Liver (tissue), 9 donors: ENCODE results near the gene SLC6A11. TPM values are rescaled to one million over a fixed set of nuclear protein-coding genes. Genes with fewer than 3 reads are reported as not detected.

Experiments
- DNase-seq: peaks from one replicate; pipeline ENCODE4 v3.0.0-alpha.2; 2017; ENCODE audit warnings: low spot score
- H3K27ac ChIP-seq, 2 donors: one replicate each; pipeline ENCODE4 v1.7.0; 2013; ENCODE audit warnings: inconsistent platforms in 2 of 2, low read length in 2 of 2, control low read depth in 1 of 2, low read depth in 1 of 2, mild to moderate bottlenecking in 1 of 2
- H3K27me3 ChIP-seq, 4 donors: one replicate each; pipeline versions ENCODE4 v1.6.1 to v1.7.0; 2013; ENCODE audit warnings: low read length in 3 of 4, inconsistent platforms in 1 of 4, mild to moderate bottlenecking in 1 of 4, moderate library complexity in 1 of 4; ENCODE audit not compliant: control insufficient read depth in 4 of 4, insufficient read depth in 4 of 4
- H3K36me3 ChIP-seq, 4 donors: one replicate each; pipeline versions ENCODE4 v1.6.1 to v1.7.0; 2013; ENCODE audit warnings: low read length in 3 of 4, mild to moderate bottlenecking in 3 of 4, low read depth in 1 of 4, moderate library complexity in 1 of 4; ENCODE audit not compliant: control insufficient read depth in 4 of 4, insufficient read depth in 3 of 4
- H3K4me1 ChIP-seq, 4 donors: one replicate each; pipeline versions ENCODE4 v1.6.1 to v1.7.0; 2013; ENCODE audit warnings: low read length in 3 of 4, mild to moderate bottlenecking in 3 of 4, moderate library complexity in 1 of 4; ENCODE audit not compliant: control insufficient read depth in 4 of 4, insufficient read depth in 4 of 4
- H3K4me3 ChIP-seq, 3 donors: one replicate each; pipeline versions ENCODE4 v1.6.1 to v1.7.0; 2013; ENCODE audit warnings: low read length in 3 of 3, control low read depth in 1 of 3, low read depth in 1 of 3, mild to moderate bottlenecking in 1 of 3
- H3K9ac ChIP-seq, 2 donors: one replicate each; pipeline ENCODE4 v1.7.0; 2013; ENCODE audit warnings: low read length in 2 of 2, mild to moderate bottlenecking in 2 of 2, moderate library complexity in 2 of 2, control low read depth in 1 of 2, low read depth in 1 of 2
- H3K9me3 ChIP-seq, 4 donors: one replicate each; pipeline versions ENCODE4 v1.6.1 to v1.7.0; 2013; ENCODE audit warnings: low read length in 3 of 4; ENCODE audit not compliant: control insufficient read depth in 4 of 4
- FOXA1 ChIP-seq: IDR thresholded peaks from 2 replicates; pipeline ENCODE4 v1.6.1; 2016; ENCODE audit warnings: antibody characterized with exemption
- FOXA2 ChIP-seq: IDR thresholded peaks from 2 replicates; pipeline ENCODE4 v1.6.1; 2016; ENCODE audit warnings: antibody characterized with exemption
- GABPA ChIP-seq, 2 donors: IDR thresholded peaks in 1 of 2; conservative IDR thresholded peaks in 1 of 2; 2 replicates each; pipeline ENCODE4 v1.6.1; 2016; ENCODE audit warnings: antibody characterized with exemption in 2 of 2, mild to moderate bottlenecking in 1 of 2, moderate library complexity in 1 of 2
- HNF4G ChIP-seq: IDR thresholded peaks from 2 replicates; pipeline ENCODE4 v1.6.1; 2016; ENCODE audit warnings: antibody characterized with exemption
- JUND ChIP-seq, 2 donors: IDR thresholded peaks; 2 replicates each; pipeline ENCODE4 v1.6.1; 2016; ENCODE audit warnings: antibody characterized with exemption in 2 of 2
- MAX ChIP-seq: IDR thresholded peaks from 2 replicates; pipeline ENCODE4 v1.6.1; 2016; ENCODE audit warnings: antibody characterized with exemption
- NR2F2 ChIP-seq: IDR thresholded peaks from 2 replicates; pipeline ENCODE4 v1.6.1; 2016; ENCODE audit warnings: antibody characterized with exemption
- RAD21 ChIP-seq, 2 donors: IDR thresholded peaks; 2 replicates each; pipeline ENCODE4 v1.6.1; 2016; ENCODE audit warnings: antibody characterized with exemption in 2 of 2, mild to moderate bottlenecking in 2 of 2
- REST ChIP-seq: IDR thresholded peaks from 2 replicates; pipeline ENCODE4 v1.6.1; 2016; ENCODE audit warnings: antibody characterized with exemption, mild to moderate bottlenecking
- SP1 ChIP-seq: IDR thresholded peaks from 2 replicates; pipeline ENCODE4 v1.6.1; 2018; ENCODE audit warnings: antibody characterized with exemption, mild to moderate bottlenecking
- TAF1 ChIP-seq: conservative IDR thresholded peaks from 2 replicates; pipeline ENCODE4 v1.6.1; 2016; ENCODE audit warnings: antibody characterized with exemption, mild to moderate bottlenecking
- YY1 ChIP-seq: IDR thresholded peaks from 2 replicates; pipeline ENCODE4 v1.6.1; 2016; ENCODE audit warnings: antibody characterized with exemption, mild to moderate bottlenecking
- WGBS: extraction: QIAGEN DNeasy Blood & Tissue Kit; methylation state at CpG from one replicate; pipeline ENCODE4 v1.1.7; 2013; 5-methylcytosine and 5-hydroxymethylcytosine counted together
- polyA plus RNA-seq, 2 donors: library from polyadenylated mRNA; stranded (reverse) in 1 of 2; unstranded in 1 of 2; fragments of 200-250 nt in 1 of 2; fragments of >200 nt in 1 of 2; fragmentation: Nextera tagmentation in 1 of 2; extraction: Ambion mirVana in 1 of 2; gene quantifications; one replicate each; pipeline versions ENCODE4 v1.2.1 to v1.2.3, GENCODE V29; 2013 to 2015
- total RNA-seq, 2 donors: library from RNA; depleted of rRNA; stranded (reverse); fragments of >200 nt; gene quantifications; one replicate each; pipeline ENCODE4 v1.2.3, GENCODE V29; 2014
- TF ChIP-seq, protein P1 (sequence below): IDR thresholded peaks from 2 replicates; pipeline ENCODE4 v1.6.1; 2016; ENCODE audit warnings: antibody characterized with exemption
- TF ChIP-seq, protein P2 (sequence below): IDR thresholded peaks from 2 replicates; pipeline ENCODE4 v1.6.1; 2016; ENCODE audit warnings: antibody characterized with exemption
- donor health status: healthy.
- donor health status: healthy.
- donor health status: healthy.
- donor health status: healthy.
- donor health status: healthy.

SLC6A11 gene
- total and polyA plus RNA-seq, 4 donors, result under 0.01 to 7.1 (median 0.01) TPM; not detected in 1

- 46% methylated on average over 16 of the region's 16 CpGs for WGBS
- H3K27ac ChIP-seq, result no peak overlapping the region
- H3K4me1 ChIP-seq, result no peaks in the 10 kb centered on the region
- DNase-seq, result no peak
- peaks cover 0 to 7% (median 4%) of the 10 kb centered on the region in 4 donors for H3K9me3 ChIP-seq
- H3K4me3 ChIP-seq, result no peak overlapping the region
- TF ChIP-seq, protein P1, sequence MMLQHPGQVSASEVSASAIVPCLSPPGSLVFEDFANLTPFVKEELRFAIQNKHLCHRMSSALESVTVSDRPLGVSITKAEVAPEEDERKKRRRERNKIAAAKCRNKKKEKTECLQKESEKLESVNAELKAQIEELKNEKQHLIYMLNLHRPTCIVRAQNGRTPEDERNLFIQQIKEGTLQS, result no peak
- TF ChIP-seq NR2F2, result no peak
- TF ChIP-seq TAF1, result no peak
- TF ChIP-seq RAD21 (IDR thresholded peaks at IDR 0.05), result peak in 1 of 2 donors; percentile 33
- H3K9ac ChIP-seq, result no peak overlapping the region
- no peaks in the 10 kb centered on the region for H3K36me3 ChIP-seq
- H3K27me3 ChIP-seq, result peaks cover 0 to 4% (median 0%) of the 10 kb centered on the region in 4 donors
These were observed 43.5 kb upstream of the SLC6A11 start for GRCh38 chr3:10772271-10773161.

- TF ChIP-seq GABPA (IDR thresholded peaks at IDR 0.05 in 1 of 2, conservative IDR thresholded peaks at IDR 0.05 in 1 of 2) (no peak), TAF1 (no peak), HNF4G (no peak), MAX (no peak), FOXA1 (no peak), RAD21 (IDR thresholded peaks at IDR 0.05) (no peak), FOXA2 (no peak), JUND (IDR thresholded peaks at IDR 0.05) (no peak), SP1 (no peak), YY1 (no peak), REST (no peak)
- TF ChIP-seq, protein P1, result no peak
- TF ChIP-seq, protein P2, sequence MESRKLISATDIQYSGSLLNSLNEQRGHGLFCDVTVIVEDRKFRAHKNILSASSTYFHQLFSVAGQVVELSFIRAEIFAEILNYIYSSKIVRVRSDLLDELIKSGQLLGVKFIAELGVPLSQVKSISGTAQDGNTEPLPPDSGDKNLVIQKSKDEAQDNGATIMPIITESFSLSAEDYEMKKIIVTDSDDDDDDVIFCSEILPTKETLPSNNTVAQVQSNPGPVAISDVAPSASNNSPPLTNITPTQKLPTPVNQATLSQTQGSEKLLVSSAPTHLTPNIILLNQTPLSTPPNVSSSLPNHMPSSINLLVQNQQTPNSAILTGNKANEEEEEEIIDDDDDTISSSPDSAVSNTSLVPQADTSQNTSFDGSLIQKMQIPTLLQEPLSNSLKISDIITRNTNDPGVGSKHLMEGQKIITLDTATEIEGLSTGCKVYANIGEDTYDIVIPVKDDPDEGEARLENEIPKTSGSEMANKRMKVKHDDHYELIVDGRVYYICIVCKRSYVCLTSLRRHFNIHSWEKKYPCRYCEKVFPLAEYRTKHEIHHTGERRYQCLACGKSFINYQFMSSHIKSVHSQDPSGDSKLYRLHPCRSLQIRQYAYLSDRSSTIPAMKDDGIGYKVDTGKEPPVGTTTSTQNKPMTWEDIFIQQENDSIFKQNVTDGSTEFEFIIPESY, result no peak
- Histone ChIP-seq H3K4me3 (no peak overlapping the region), H3K27ac (no peak overlapping the region), H3K9me3 (peaks cover 0 to 6% (median 3%) of the 10 kb centered on the region in 4 donors), H3K9ac (no peak overlapping the region), H3K36me3 (no peaks in the 10 kb centered on the region), H3K4me1 (no peaks in the 10 kb centered on the region), H3K27me3 (peaks cover 0 to 4% (median 0%) of the 10 kb centered on the region in 4 donors)
- no peak for DNase-seq
- 77% methylated on average over 8 of the region's 8 CpGs for whole genome bisulfite sequencing
These were observed 41.8 kb upstream of the SLC6A11 start for GRCh38 chr3:10774129-10774670.
